NCI-H510A treated with DMSO at 0.1 percent for 48 hours (cell line): ENCODE data around the gene ANKS1B.

Experiments used
- DNase-seq: peaks from one replicate; lab custom pipeline; 2025; lab: John Stamatoyannopoulos, UW

ANKS1B gene

GRCh38 chr12:99267038-99267437, 717.7 kb downstream of the ANKS1B start:
- no peak for DNase-seq

DNA sequence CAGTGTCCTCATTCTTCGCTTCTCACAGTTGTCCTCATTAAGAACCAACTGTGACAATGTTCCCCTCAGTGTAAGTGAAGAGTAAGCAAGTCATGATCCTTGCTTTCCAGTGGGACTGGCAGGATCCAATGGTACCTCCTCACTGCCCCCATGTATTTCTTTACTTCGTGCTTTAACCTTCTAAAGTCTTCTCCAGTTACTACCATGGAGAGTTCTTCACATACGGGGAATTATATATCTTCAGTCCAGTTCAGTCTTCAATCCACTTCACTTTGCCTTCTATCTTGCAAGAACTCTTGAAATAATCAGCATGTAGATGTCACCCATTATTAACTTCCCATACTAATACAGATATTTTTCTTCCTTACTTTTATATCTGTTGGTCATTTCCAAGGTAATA, 719.1 kb downstream of the ANKS1B start:
- no peak for DNase-seq

GRCh38 chr12:99261256-99261655, 723.5 kb downstream of the ANKS1B start:
- DNase-seq = no peak

DNA sequence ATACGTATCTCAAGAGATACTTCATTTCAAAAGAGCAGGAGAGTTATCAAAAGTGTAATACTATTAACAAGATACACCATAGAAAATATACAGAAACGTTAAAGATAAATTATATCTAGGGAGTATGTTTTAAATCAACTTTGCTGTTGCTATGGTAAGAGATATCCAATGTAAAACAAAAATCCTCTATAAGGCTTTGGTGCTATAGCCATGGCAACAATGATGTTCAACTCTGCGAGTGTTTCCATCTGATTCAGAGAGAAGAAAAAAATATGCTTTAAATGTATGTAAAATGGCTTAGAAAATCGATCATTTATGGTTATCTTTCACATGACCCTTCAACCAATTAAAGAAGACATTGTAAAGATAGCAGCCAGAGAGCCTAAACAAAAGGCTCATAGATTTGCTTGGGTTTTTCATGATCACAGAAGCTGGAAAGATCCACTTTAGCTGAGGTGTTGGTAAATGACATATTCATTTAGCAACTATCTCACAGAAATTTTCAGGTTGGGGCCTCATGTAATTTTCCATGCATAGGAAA, 724.2 kb downstream of the ANKS1B start:
- DNase-seq = no peak

- DNase-seq = no peak
Observed at GRCh38 chr12:99259040-99259934, 725.4 kb downstream of the ANKS1B start.

- no peak for DNase-seq
Observed at GRCh38 chr12:99257672-99258071, 727.1 kb downstream of the ANKS1B start.

GRCh38 chr12:99253068-99253467, 731.7 kb downstream of the ANKS1B start:
- DNase-seq = no peak

DNA sequence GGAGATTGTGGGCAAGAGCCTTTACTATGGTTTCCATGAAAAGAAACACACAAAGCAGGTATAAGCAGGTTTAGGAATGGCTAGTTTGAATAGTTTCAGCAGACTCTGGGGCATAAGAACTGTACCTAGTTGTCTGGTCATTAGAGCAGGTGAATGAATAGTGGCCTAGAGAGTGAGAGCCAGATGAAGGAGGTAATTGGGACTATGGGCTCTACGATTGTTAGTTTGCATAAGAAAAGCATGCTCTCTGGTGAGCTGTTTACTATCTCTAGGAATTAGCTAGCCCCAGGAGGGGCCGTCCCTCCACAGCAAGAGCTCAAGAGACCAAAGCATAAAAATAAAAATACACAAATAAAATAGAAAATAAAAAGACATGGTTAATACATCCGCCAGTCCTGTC, 734.6 kb downstream of the ANKS1B start:
- no peak for DNase-seq

- no peak for DNase-seq
Observed at GRCh38 chr12:99249543-99249942, 735.2 kb downstream of the ANKS1B start.

DNA sequence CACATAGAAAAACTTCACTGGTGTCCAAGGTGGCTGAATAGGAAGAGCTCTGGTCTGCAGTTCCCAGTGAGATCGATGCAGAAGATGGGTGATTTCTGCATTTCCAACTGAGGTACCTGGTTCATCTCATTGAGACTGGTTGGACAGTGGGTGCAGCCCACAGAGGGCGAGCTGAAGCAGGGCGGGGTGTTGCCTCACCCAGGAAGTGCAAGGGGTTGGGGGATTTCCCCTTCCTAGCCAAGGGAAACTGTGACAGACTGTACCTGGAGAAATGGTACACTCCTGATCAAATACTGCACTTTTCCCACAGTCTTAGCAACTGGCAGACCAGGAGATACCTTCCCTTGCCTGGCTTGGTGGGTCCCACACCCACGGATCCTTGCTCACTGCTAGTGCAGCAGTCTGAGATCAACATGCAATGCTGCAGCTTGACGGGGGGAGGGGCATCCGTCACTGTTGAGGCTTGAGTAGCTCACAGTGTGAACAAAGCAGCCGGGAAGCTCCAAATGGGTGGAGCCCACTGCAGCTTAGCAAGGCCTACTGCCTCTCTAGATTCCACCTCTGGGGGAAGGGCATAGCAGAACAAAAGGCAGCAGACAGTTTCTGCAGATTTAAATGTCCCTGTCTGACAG, 746.7 kb downstream of the ANKS1B start:
- DNase-seq = peak; percentile 64

GRCh38 chr12:99235381-99235780, 749.4 kb downstream of the ANKS1B start:
- DNase-seq = no peak

DNA sequence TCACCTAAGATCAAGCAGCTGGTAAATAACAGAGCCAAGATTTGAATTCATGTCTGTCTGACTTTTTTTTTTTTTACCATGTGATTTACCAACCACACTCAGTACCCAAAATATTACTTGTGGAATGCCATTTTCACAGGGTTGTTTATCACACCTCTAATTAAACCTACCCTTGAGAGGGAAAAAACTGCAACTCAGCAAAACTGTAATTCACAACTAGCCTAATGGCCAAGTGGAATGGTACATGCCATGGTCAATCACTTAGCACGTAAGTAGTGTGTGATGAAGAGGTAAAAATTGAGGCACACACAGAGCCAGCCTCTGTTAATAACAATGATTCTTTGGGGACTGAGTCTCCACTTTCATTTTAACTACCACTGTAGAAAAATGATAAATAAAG, 750.0 kb downstream of the ANKS1B start:
- DNase-seq = no peak

DNA sequence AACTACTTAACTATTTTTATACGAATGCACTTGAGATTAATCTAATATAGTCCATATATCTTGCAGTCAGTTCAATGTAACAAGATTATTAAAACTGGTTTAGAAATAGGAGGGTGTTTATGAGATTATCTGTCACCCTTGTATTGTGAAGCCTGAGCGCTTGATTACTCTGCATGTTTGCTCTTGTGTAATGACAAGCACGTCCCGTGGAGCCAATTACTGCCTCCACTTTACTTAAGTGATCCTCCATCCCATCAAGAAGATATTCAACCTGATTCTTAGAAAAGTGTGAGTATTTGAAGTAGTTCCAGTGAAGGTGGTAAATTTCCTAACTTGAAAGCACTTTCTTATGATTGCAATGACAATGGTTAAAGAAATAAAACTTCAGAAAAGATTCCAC, 752.4 kb downstream of the ANKS1B start:
- DNase-seq = peak; percentile 26

- no peak for DNase-seq
Observed at GRCh38 chr12:99231031-99231430, 753.7 kb downstream of the ANKS1B start.

- DNase-seq = no peak
Observed at GRCh38 chr12:99224237-99224636, 760.5 kb downstream of the ANKS1B start.

DNA sequence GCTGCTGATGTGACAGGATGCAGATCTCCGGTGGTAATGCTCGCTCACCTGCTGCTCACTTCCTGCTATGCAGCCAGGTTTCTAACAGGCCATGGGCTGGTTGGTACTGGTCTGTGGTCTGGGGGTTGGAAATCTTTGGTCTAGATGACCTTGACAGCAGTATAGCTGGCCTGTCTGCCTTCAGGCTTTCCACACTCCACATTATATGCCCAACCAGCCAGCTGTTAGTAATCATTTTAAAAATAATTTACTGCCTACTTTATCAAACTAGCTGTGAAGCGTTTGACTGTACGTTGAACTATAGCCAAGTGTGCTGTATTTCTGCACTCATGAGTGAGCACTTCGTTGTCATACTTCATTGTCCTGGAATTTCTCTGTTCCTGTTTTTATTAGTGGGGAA, 761.2 kb downstream of the ANKS1B start:
- DNase-seq = no peak

- no peak for DNase-seq
Observed at GRCh38 chr12:99213047-99213446, 771.7 kb downstream of the ANKS1B start.

DNA sequence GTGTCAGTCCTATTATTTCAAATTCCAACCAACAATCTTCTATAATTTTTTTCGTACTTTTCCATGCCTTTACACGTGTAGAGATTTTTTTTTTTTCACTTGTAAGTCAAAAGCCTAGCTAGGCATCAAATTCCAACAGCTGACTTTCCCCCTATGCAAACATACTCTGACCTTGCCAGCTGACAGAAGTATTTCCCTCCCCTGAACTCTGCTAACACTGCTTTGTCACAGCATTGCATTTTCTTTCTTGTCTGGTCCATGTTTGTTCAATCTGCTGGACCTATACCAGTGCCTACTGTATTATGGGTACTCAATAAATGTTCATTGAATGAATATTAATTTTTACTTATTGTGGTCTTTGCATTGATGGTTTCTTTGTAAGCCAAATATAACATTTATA, 772.5 kb downstream of the ANKS1B start:
- DNase-seq = no peak

- no peak for DNase-seq
Observed at GRCh38 chr12:99205111-99205510, 779.6 kb downstream of the ANKS1B start.

DNA sequence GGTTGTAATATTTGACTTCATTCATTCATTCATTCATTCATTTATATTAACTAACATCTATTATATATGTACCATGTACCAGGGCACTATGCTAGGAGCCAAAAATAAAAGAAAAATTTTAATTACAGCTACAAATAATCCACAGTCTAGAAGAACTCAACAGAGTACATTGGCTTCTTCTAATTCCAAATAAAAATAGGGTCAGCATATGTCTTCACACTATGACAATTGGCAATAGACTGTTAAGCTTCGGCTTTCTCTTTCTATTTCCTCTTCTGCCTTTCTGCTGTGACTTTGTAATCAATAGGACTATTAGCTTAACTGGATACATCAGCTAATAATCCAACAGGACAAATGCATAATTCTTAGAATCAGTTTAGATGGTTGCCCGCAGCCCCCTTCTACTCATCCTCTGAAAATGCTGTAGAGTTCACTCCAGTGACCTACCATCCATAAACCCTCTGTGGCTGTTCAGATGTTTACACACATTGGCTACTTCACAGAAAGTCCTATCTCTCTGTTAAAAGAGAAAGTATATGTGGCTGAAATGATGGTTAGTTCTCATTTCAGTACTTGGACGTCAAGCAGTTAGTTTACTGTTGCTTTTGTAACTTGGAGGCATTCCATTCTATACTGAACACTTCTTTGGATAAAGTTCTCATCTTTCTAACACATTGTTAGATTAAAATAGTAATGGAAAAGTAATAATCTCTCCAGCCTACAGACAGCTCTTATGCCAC, 782.7 kb downstream of the ANKS1B start:
- DNase-seq = no peak

GRCh38 chr12:99200711-99201384, 783.9 kb downstream of the ANKS1B start:
- DNase-seq = no peak

DNA sequence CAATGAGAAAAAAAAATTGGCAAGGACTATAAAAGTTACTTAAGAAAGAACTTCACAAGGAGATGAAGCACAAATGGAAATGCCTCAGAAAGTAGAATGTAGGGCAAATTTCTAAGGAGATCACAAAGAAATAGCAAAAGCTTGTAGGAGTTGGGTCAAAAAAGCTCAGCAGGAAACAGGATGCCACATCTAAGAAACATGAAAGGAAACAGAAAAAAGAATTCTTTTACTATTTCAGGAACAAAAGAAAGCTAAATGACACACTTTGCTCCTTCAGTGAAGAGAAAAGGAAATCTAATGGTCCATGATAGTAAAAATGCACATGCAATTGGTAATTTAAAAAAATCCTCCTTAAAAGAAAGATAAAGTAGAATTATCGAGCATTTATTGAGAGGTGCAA, 789.3 kb downstream of the ANKS1B start:
- DNase-seq = no peak
